Stimulated activated CD4-positive, alpha-beta T cell treated with anti-CD3 and anti-CD28 coated beads, TNF-alpha, amount 100 ng/mL, for 1 hour (primary cell): ENCODE measurements around the gene CEP85.

ENCODE experiments used
- DNase-seq, 3 donors: peaks; one replicate each; pipeline ENCODE4 v3.0.0-alpha.2; 2020; ENCODE audit warnings: low read depth in 3 of 3, low spot score in 1 of 3

The CEP85 gene

GRCh38 chr1:26278303-26278702 is 44.3 kb downstream of the CEP85 start:
- no peak for DNase-seq

- no peak for DNase-seq
Measured at GRCh38 chr1:26278724-26279455, 44.9 kb downstream of the CEP85 start.

- DNase-seq: peak; percentile 66 to 71 (median 70)
Measured at GRCh38 chr1:26279456-26280332, 45.7 kb downstream of the CEP85 start, which contains the start of gene SH3BGRL3. Gene SH3BGRL3 (plus strand): TSS chr1:26280086. CDS start chr1:26280156, 70 bp downstream.

- no peak for DNase-seq
Measured at GRCh38 chr1:26280333-26281042, 46.5 kb downstream of the CEP85 start.

GRCh38 chr1:26281091-26281958 is 47.3 kb downstream of the CEP85 start:
- no peak for DNase-seq

GRCh38 chr1:26281971-26282370 is 48.0 kb downstream of the CEP85 start:
- DNase-seq: no peak

- DNase-seq: no peak
Measured at GRCh38 chr1:26282401-26282918, 48.5 kb downstream of the CEP85 start.

- DNase-seq: no peak
Measured at GRCh38 chr1:26283279-26283853, 49.4 kb downstream of the CEP85 start.

GRCh38 chr1:26283871-26284596 is 50.0 kb downstream of the CEP85 start:
- no peak for DNase-seq

- peak; percentile 82 to 90 (median 88) for DNase-seq
Measured at GRCh38 chr1:26284597-26285347, 50.8 kb downstream of the CEP85 start.

GRCh38 chr1:26285366-26286063 is 51.5 kb downstream of the CEP85 start:
- DNase-seq: no peak

- no peak for DNase-seq
Measured at GRCh38 chr1:26286064-26286416, 52.0 kb downstream of the CEP85 start.

- DNase-seq: peak in 1 of 3 donors; percentile 62
Measured at GRCh38 chr1:26287033-26287711, 53.2 kb downstream of the CEP85 start.

GRCh38 chr1:26287811-26288210 is 53.8 kb downstream of the CEP85 start:
- DNase-seq: no peak

GRCh38 chr1:26288311-26288941 is 54.4 kb downstream of the CEP85 start:
- peak in 1 of 3 donors; percentile 38 for DNase-seq

- DNase-seq: no peak
Measured at GRCh38 chr1:26289158-26290059, 55.4 kb downstream of the CEP85 start.
